Neural cell (in vitro differentiated cells): ENCODE results near the gene NPW. TPM values are rescaled to one million over a fixed set of nuclear protein-coding genes. Genes with fewer than 3 reads are reported as not detected.

ENCODE experiments used
- H2AFZ ChIP-seq: fragments of 200-600, 300-800 bp; sonication (generic), shearing (Covaris generic); 2 replicates; pipeline ENCODE4 v1.6.0; 2014; ENCODE audit warnings: low read depth, mild to moderate bottlenecking, antibody characterized with exemption, low read length, moderate library complexity
- H3F3A ChIP-seq: fragments of 200-600 bp; shearing (Covaris generic); 2 replicates; pipeline ENCODE4 v1.6.1; 2016; ENCODE audit warnings: mild to moderate bottlenecking, moderate library complexity, mixed read lengths, antibody characterized with exemption, low read length; ENCODE audit not compliant: insufficient read depth, poor library complexity, severe bottlenecking
- H3K27ac ChIP-seq: fragments of 200-600, 300-800 bp; sonication (generic), shearing (Covaris generic); 2 replicates; pipeline ENCODE4 v1.5.1; 2014; ENCODE audit warnings: mild to moderate bottlenecking, low read length, moderate library complexity
- H3K27me3 ChIP-seq: fragments of 300-800, 200-600 bp; sonication (generic), shearing (Covaris generic); 2 replicates; pipeline ENCODE4 v1.6.0; 2014; ENCODE audit warnings: mild to moderate bottlenecking, low read depth, low read length, moderate library complexity; ENCODE audit not compliant: insufficient read depth
- H3K36me3 ChIP-seq: fragments of 300-800, 200-600 bp; sonication (generic), shearing (Covaris generic); 2 replicates; pipeline ENCODE4 v1.5.1; 2014; ENCODE audit warnings: mild to moderate bottlenecking, antibody characterized with exemption, low read length, moderate library complexity; ENCODE audit not compliant: insufficient read depth
- H3K4me2 ChIP-seq: fragments of 300-800, 200-600 bp; sonication (generic), shearing (Covaris generic); 2 replicates; pipeline ENCODE4 v1.6.0; 2014; ENCODE audit warnings: mild to moderate bottlenecking, low read length
- H3K4me3 ChIP-seq: fragments of 300-800, 200-600 bp; sonication (generic), shearing (Covaris generic); 2 replicates; pipeline ENCODE4 v1.5.1; 2014; ENCODE audit warnings: mild to moderate bottlenecking, low read length, moderate library complexity
- H3K79me2 ChIP-seq: fragments of 200-600 bp; shearing (Covaris generic); replicated peaks from 2 replicates; pipeline ENCODE4 v1.6.0; 2014; ENCODE audit warnings: mild to moderate bottlenecking, low read length, moderate library complexity; ENCODE audit not compliant: insufficient read depth
- H3K9ac ChIP-seq: fragments of 300-800, 200-600 bp; sonication (generic), shearing (Covaris generic); 2 replicates; pipeline ENCODE4 v1.6.1; 2016; ENCODE audit warnings: mild to moderate bottlenecking, low read length, mixed read lengths
- H3K9me2 ChIP-seq: fragments of 200-600 bp; shearing (Covaris generic); 2 replicates; pipeline ENCODE4 v1.6.1; 2016; ENCODE audit warnings: mild to moderate bottlenecking, low read length, mixed read lengths; ENCODE audit not compliant: insufficient read depth
- H3K9me3 ChIP-seq: fragments of 200-600, 300-800 bp; sonication (generic), shearing (Covaris generic); 2 replicates; pipeline ENCODE4 v1.6.1; 2016; ENCODE audit warnings: mild to moderate bottlenecking, mixed run types, low read length, moderate library complexity, mixed read lengths
- H4K20me1 ChIP-seq: fragments of 200-600 bp; shearing (Covaris generic); 2 replicates; pipeline ENCODE4 v1.6.1; 2016; ENCODE audit warnings: mild to moderate bottlenecking, mixed run types; ENCODE audit not compliant: insufficient read depth
- CTCF ChIP-seq: fragments of 450-650 bp; IDR thresholded peaks from 2 replicates; pipeline ENCODE4 v1.5.1; 2014; ENCODE audit warnings: antibody characterized with exemption, mild to moderate bottlenecking, moderate library complexity; ENCODE audit not compliant: poor library complexity, severe bottlenecking
- EP300 ChIP-seq: fragments of 450-650 bp; conservative IDR thresholded peaks from 2 replicates; pipeline ENCODE4 v1.6.1; 2014; ENCODE audit warnings: antibody characterized with exemption, mild to moderate bottlenecking, moderate library complexity; ENCODE audit not compliant: poor library complexity, severe bottlenecking
- EZH2 ChIP-seq: fragments of 200-600, 300-800 bp; shearing (Covaris generic), sonication (generic); IDR thresholded peaks from 2 replicates; pipeline ENCODE4 v1.6.1; 2014; ENCODE audit warnings: antibody characterized with exemption, low read length, borderline replicate concordance, mild to moderate bottlenecking; ENCODE audit not compliant: insufficient read depth, poor library complexity, severe bottlenecking
- MXI1 ChIP-seq: fragments of 450-650 bp; conservative IDR thresholded peaks from 2 replicates; pipeline ENCODE4 v1.6.1; 2014; ENCODE audit warnings: antibody characterized with exemption, mild to moderate bottlenecking; ENCODE audit not compliant: poor library complexity, severe bottlenecking
- POLR2AphosphoS5 ChIP-seq: IDR thresholded peaks from 2 replicates; pipeline ENCODE4 v1.6.1; 2012
- RAD21 ChIP-seq: fragments of 450-650 bp; conservative IDR thresholded peaks from 2 replicates; pipeline ENCODE4 v1.6.1; 2014; ENCODE audit warnings: antibody characterized with exemption, mild to moderate bottlenecking, moderate library complexity
- REST ChIP-seq: IDR thresholded peaks from 2 replicates; pipeline ENCODE4 v1.6.1; 2012; ENCODE audit warnings: borderline replicate concordance
- SMC3 ChIP-seq: fragments of 450-650 bp; conservative IDR thresholded peaks from 2 replicates; pipeline ENCODE4 v1.6.1; 2014; ENCODE audit warnings: antibody characterized with exemption, mild to moderate bottlenecking, moderate library complexity; ENCODE audit not compliant: poor library complexity
- TAF1 ChIP-seq: IDR thresholded peaks from 2 replicates; pipeline ENCODE4 v1.6.1; 2012; ENCODE audit warnings: low read depth
- polyA plus RNA-seq: library from polyadenylated mRNA; depleted of rRNA; stranded (reverse); fragments of >200 nt; gene quantifications from 2 replicates; pipeline ENCODE4 v1.2.3, GENCODE V29; 2014

Gene NPW
- polyA plus RNA-seq, 1 donor from 2014 or later: not detected

GRCh38 chr16:1990101-1990350 is 29.6 kb upstream of the NPW start:
- H3K9me3 ChIP-seq: no peaks in the 10 kb centered on the region
- TF ChIP-seq SMC3: no peak
- TF ChIP-seq TAF1: no peak
- TF ChIP-seq RAD21: no peak
- no peak for TF ChIP-seq POLR2AphosphoS5
- no peak for TF ChIP-seq EP300
- no peak for TF ChIP-seq MXI1
- TF ChIP-seq REST: no peak
- TF ChIP-seq CTCF: no peak
- TF ChIP-seq EZH2: no peak
- no peaks in the 10 kb centered on the region for H3K36me3 ChIP-seq
- H3K27ac ChIP-seq: no peak overlapping the region
- peak overlapping the region; percentile 88 for H3K4me3 ChIP-seq
- H3K9me2 ChIP-seq: no peaks in the 10 kb centered on the region
- H4K20me1 ChIP-seq: no peaks in the 10 kb centered on the region
- H2AFZ ChIP-seq: peak overlapping the region; percentile 33
- H3F3A ChIP-seq: no peaks in the 10 kb centered on the region
- H3K27me3 ChIP-seq: peaks cover 21% of the 10 kb centered on the region
- no peak overlapping the region for H3K4me2 ChIP-seq
- H3K79me2 ChIP-seq: no peaks in the 10 kb centered on the region
- H3K9ac ChIP-seq: peak overlapping the region; percentile 80

DNA sequence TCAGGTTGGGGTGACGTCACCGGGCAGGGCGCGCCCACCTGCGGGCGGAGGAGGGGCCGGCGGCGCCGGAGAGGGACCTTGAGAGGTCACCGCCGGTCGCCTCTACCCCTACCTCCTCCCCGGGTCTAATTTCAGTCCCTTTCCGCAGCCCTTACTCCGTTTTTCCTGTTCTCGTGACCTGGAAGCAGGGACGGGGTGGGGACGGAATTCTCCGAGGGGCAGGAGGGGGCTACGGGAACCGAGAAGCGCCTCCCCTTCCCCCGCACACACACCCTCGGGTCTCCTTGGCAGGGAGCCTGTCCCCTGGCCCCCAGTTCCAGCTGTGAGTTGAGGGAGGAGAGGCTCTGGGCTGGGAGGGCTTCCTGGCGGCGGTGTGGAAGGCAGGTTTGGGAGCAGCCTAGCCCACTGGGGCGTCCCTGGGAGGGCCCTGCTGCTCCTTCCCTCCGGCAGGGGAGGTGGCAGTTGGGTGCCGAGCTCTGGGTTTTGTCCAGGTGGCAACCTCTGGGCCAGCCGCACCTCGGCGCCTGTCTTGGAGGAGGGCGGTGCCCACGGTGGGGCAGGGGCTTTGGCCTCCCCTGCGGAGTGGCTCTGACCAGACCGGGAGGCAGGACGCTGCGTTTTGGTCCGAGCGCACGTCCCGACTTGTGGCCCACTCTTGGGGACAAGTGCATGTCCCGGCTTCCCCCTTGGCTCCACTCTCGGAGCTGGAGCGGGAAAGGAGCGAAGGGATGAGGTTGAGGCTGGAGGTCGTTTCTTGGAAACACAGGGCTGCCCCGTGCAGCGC is 29.0 kb upstream of the NPW start:
- Histone ChIP-seq H3K9ac (peak overlapping the region; percentile 80), H3K27me3 (peaks cover 21% of the 10 kb centered on the region), H3F3A (no peaks in the 10 kb centered on the region), H2AFZ (peak overlapping the region; percentile 33), H4K20me1 (no peaks in the 10 kb centered on the region), H3K9me2 (no peaks in the 10 kb centered on the region), H3K9me3 (no peaks in the 10 kb centered on the region), H3K4me2 (peak overlapping the region; percentile 77), H3K36me3 (no peaks in the 10 kb centered on the region), H3K27ac (no peak overlapping the region), H3K4me3 (peak overlapping the region; percentile 88), H3K79me2 (no peaks in the 10 kb centered on the region)
- TF ChIP-seq POLR2AphosphoS5 (no peak), TAF1 (peak; percentile 14), REST (peak; percentile 33)
